ENCODE data around the gene ANKRD44. TPM values are rescaled to one million over a fixed set of nuclear protein-coding genes. Genes with fewer than 3 reads are reported as not detected.

The ANKRD44 gene
- total RNA-seq, 1 donor from 2014 or later, result 3.4 TPM

- DNase-seq (ENCODE audit: low spot score), result no peak
- no peaks in the 10 kb centered on the region for H3K27me3 ChIP-seq
- no peaks in the 10 kb centered on the region for H3K36me3 ChIP-seq
- no peaks in the 10 kb centered on the region for H3K79me2 ChIP-seq (ENCODE audit: low read depth)
- peaks cover 24% of the 10 kb centered on the region for H3F3A ChIP-seq (ENCODE audit: low read depth)
- no peaks in the 10 kb centered on the region for H4K20me1 ChIP-seq (ENCODE audit: low read depth)
- peak overlapping the region; percentile 52 for H3K4me2 ChIP-seq
- H3K27ac Mint-ChIP-seq, result peak overlapping the region; percentile 99
- H3K27ac ChIP-seq, result peak overlapping the region; percentile 75
- no peak overlapping the region for H3K4me3 Mint-ChIP-seq
- peak overlapping the region; percentile 70 for H2AFZ ChIP-seq (replicated peaks)
- H3K4me1 Mint-ChIP-seq, result peaks cover 59% of the 10 kb centered on the region
- no peaks in the 10 kb centered on the region for H3K36me3 Mint-ChIP-seq
- H3K4me1 ChIP-seq, result peaks cover 60% of the 10 kb centered on the region
- no peaks in the 10 kb centered on the region for H3K9me3 Mint-ChIP-seq
- no peak overlapping the region for H3K9ac ChIP-seq
- TF ChIP-seq CTCF (IDR thresholded peaks at IDR 0.05) (no peak), EZH2phosphoT487 (IDR thresholded peaks at IDR 0.05) (no peak), EZH2 (IDR thresholded peaks at IDR 0.05) (no peak)
- H3K9me3 ChIP-seq (ENCODE audit: low read depth), result no peaks in the 10 kb centered on the region
- H3K27me3 Mint-ChIP-seq (ENCODE audit: insufficient read depth, low read depth), result peaks cover 7% of the 10 kb centered on the region
- no peak overlapping the region for H3K4me3 ChIP-seq
Measured at GRCh38 chr2:196990092-196990491, 320.5 kb downstream of the ANKRD44 start.

- H3K9me3 ChIP-seq (ENCODE audit: low read depth), result no peaks in the 10 kb centered on the region
- no peak overlapping the region for H3K9ac ChIP-seq
- peaks cover 24% of the 10 kb centered on the region for H3F3A ChIP-seq (ENCODE audit: low read depth)
- TF ChIP-seq EZH2phosphoT487 (IDR thresholded peaks at IDR 0.05) (no peak), CTCF (IDR thresholded peaks at IDR 0.05) (no peak), EZH2 (IDR thresholded peaks at IDR 0.05) (no peak)
- no peaks in the 10 kb centered on the region for H3K36me3 Mint-ChIP-seq
- H3K27me3 Mint-ChIP-seq (ENCODE audit: insufficient read depth, low read depth), result peaks cover 11% of the 10 kb centered on the region
- no peak overlapping the region for H3K4me2 ChIP-seq
- H3K27me3 ChIP-seq, result no peaks in the 10 kb centered on the region
- peaks cover 60% of the 10 kb centered on the region for H3K4me1 ChIP-seq
- no peaks in the 10 kb centered on the region for H4K20me1 ChIP-seq (ENCODE audit: low read depth)
- H2AFZ ChIP-seq (replicated peaks), result no peak overlapping the region
- no peaks in the 10 kb centered on the region for H3K9me3 Mint-ChIP-seq
- H3K36me3 ChIP-seq, result no peaks in the 10 kb centered on the region
- peaks cover 56% of the 10 kb centered on the region for H3K4me1 Mint-ChIP-seq
- H3K4me3 Mint-ChIP-seq, result no peak overlapping the region
- H3K79me2 ChIP-seq (ENCODE audit: low read depth), result no peaks in the 10 kb centered on the region
- H3K27ac Mint-ChIP-seq, result peak overlapping the region; percentile 73
- DNase-seq (ENCODE audit: low spot score), result no peak
- no peak overlapping the region for H3K4me3 ChIP-seq
- H3K27ac ChIP-seq, result no peak overlapping the region
Measured at GRCh38 chr2:196989496-196989895, 321.1 kb downstream of the ANKRD44 start.

- Mint-ChIP-seq H3K27ac (peak overlapping the region; percentile 94), H3K4me1 (peaks cover 56% of the 10 kb centered on the region), H3K4me3 (no peak overlapping the region), H3K27me3 (ENCODE audit: insufficient read depth, low read depth) (peaks cover 13% of the 10 kb centered on the region), H3K36me3 (no peaks in the 10 kb centered on the region), H3K9me3 (no peaks in the 10 kb centered on the region)
- H3K4me1 ChIP-seq, result peaks cover 60% of the 10 kb centered on the region
- no peak for DNase-seq (ENCODE audit: low spot score)
- H3K4me2 ChIP-seq, result no peak overlapping the region
- H2AFZ ChIP-seq (replicated peaks), result peak overlapping the region; percentile 20
- H3K27ac ChIP-seq, result no peak overlapping the region
- no peaks in the 10 kb centered on the region for H3K36me3 ChIP-seq
- no peaks in the 10 kb centered on the region for H4K20me1 ChIP-seq (ENCODE audit: low read depth)
- peaks cover 24% of the 10 kb centered on the region for H3F3A ChIP-seq (ENCODE audit: low read depth)
- H3K9me3 ChIP-seq (ENCODE audit: low read depth), result no peaks in the 10 kb centered on the region
- no peak overlapping the region for H3K4me3 ChIP-seq
- H3K79me2 ChIP-seq (ENCODE audit: low read depth), result no peaks in the 10 kb centered on the region
- TF ChIP-seq CTCF (IDR thresholded peaks at IDR 0.05), result no peak
- no peak for TF ChIP-seq EZH2 (IDR thresholded peaks at IDR 0.05)
- TF ChIP-seq EZH2phosphoT487 (IDR thresholded peaks at IDR 0.05), result no peak
- H3K27me3 ChIP-seq, result no peaks in the 10 kb centered on the region
- no peak overlapping the region for H3K9ac ChIP-seq
Measured at GRCh38 chr2:196988639-196989038, 321.9 kb downstream of the ANKRD44 start.
